Mucosa of rectum (tissue), 2 donors: ENCODE data around the gene GNB1L.
"Not testable (repeated sequence)": the region's sequence is repeated elsewhere in the genome, so short reads cannot be mapped to it uniquely, and the experiment has no call there.

ENCODE experiments used
- H3K27ac ChIP-seq, 2 donors: one replicate each; pipeline ENCODE4 v1.7.0; 2013; ENCODE audit warnings: inconsistent platforms in 2 of 2, low read depth in 2 of 2, low read length in 2 of 2
- H3K27me3 ChIP-seq, 2 donors: one replicate each; pipeline ENCODE4 v1.7.0; 2013; ENCODE audit warnings: low read length in 2 of 2; ENCODE audit not compliant: control insufficient read depth in 2 of 2, insufficient read depth in 2 of 2
- H3K36me3 ChIP-seq, 2 donors: one replicate each; pipeline ENCODE4 v1.7.0; 2013; ENCODE audit warnings: low read length in 2 of 2; ENCODE audit not compliant: control insufficient read depth in 2 of 2, insufficient read depth in 2 of 2
- H3K4me1 ChIP-seq, 2 donors: one replicate each; pipeline ENCODE4 v1.7.0; 2013; ENCODE audit warnings: low read length in 2 of 2, mild to moderate bottlenecking in 1 of 2; ENCODE audit not compliant: control insufficient read depth in 2 of 2, insufficient read depth in 2 of 2
- H3K4me3 ChIP-seq, 2 donors: one replicate each; pipeline ENCODE4 v1.7.0; 2013; ENCODE audit warnings: low read length in 2 of 2
- H3K9ac ChIP-seq, 2 donors: one replicate each; pipeline ENCODE4 v1.7.0; 2013; ENCODE audit warnings: low read length in 2 of 2, low read depth in 1 of 2, mild to moderate bottlenecking in 1 of 2
- H3K9me3 ChIP-seq, 2 donors: one replicate each; pipeline ENCODE4 v1.7.0; 2013; ENCODE audit warnings: low read length in 2 of 2; ENCODE audit not compliant: control insufficient read depth in 2 of 2
- donor health status: healthy.
- donor health status: Normal muscosa, but diverticular disease.

The GNB1L gene

GRCh38 chr22:19843107-19843856, 11.4 kb downstream of the GNB1L start:
- Histone ChIP-seq H3K36me3 (peaks cover 0 to 4% of the 10 kb centered on the region in 2 donors), H3K27ac (no peak overlapping the region), H3K27me3 (no peaks in the 10 kb centered on the region), H3K4me3 (no peak overlapping the region), H3K9me3 (no peaks in the 10 kb centered on the region), H3K9ac (no peak overlapping the region), H3K4me1 (peaks cover 0 to 5% of the 10 kb centered on the region in 2 donors)

- H3K27ac ChIP-seq, result no peak overlapping the region
- no peak overlapping the region for H3K9ac ChIP-seq
- H3K9me3 ChIP-seq, result no peaks in the 10 kb centered on the region
- peaks cover 0 to 4% of the 10 kb centered on the region in 2 donors for H3K4me1 ChIP-seq
- peaks cover 0 to 4% of the 10 kb centered on the region in 2 donors for H3K36me3 ChIP-seq
- no peaks in the 10 kb centered on the region for H3K27me3 ChIP-seq
- H3K4me3 ChIP-seq, result no peak overlapping the region
Measured at GRCh38 chr22:19842393-19843106, 12.1 kb downstream of the GNB1L start.

DNA sequence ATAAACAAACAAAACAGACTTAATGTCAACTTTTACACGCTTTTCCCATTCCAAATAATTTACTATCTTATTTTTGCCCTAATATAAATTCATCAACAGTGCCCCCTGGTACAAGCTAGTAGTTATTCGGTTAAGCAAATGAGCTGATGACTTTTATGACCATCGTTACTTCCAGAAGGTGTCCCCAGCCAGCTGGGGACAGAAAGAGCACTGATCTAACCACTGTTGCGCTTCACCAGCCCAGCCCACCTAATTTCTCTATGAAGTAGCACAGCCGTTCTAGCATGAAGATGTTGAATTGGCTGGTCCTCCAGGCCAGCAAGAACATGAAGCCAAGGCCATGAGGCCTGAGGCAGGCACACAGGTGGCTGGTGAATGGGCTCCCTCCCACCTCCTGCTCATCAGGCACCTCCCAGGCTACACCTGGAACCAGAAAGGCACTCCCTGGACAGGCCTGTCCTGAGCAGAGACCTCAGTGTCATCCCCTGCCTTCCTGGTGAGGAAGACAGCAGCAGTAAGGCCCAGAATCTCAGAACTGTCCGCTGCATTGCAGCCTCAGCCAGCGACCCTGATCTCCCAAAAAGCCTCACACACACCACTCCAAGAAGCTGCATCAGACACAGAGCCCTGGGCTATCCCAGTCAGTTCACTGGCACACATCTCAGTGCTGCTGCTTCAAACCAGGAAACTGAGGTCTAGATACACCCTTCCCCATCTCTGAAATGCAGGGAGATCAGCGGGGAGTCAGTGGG, 12.9 kb downstream of the GNB1L start:
- H3K27ac ChIP-seq, result no peak overlapping the region
- no peaks in the 10 kb centered on the region for H3K9me3 ChIP-seq
- H3K36me3 ChIP-seq, result peaks cover 0 to under 1% of the 10 kb centered on the region in 2 donors
- peaks cover 0 to 4% of the 10 kb centered on the region in 2 donors for H3K4me1 ChIP-seq
- H3K4me3 ChIP-seq, result no peak overlapping the region
- H3K9ac ChIP-seq, result no peak overlapping the region
- no peaks in the 10 kb centered on the region for H3K27me3 ChIP-seq

DNA sequence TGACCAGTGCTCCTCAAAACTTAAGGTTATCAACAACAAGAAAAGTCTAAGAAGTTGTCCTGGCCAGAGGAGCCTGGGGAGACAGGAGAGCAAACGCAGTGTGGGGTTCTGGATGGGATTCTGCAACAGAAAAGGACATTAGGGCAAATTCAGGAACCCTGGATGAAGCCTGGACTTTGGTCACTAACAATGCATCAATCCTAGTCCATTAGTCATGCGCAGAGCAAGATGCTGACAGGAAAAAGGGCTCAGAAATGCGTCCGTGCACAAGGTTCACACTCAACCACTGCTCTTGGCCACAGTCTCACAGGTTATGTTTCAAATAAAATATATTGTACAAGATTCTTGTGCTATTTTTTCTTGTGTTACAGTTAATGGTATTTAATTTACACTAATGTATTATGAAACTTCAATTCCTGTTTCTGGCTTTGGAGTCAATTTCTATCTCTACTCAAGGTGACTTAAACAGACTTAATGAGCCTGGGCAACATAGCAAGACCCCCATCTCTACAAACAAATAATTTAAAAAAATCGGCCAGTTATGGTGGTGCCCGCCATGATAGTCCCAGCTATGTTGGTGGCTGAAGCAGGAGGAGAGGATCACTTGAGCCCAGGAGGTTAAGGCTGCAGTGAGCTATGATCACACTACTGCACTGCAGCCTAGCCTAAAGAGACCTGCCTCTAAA, 13.6 kb downstream of the GNB1L start:
- Histone ChIP-seq H3K4me1 (peaks cover 0 to 4% of the 10 kb centered on the region in 2 donors), H3K4me3 (no peak overlapping the region), H3K27me3 (no peaks in the 10 kb centered on the region), H3K27ac (no peak overlapping the region), H3K9me3 (no peaks in the 10 kb centered on the region), H3K9ac (no peak overlapping the region), H3K36me3 (no peaks in the 10 kb centered on the region)

GRCh38 chr22:19840059-19840458, 14.6 kb downstream of the GNB1L start:
- H3K9me3 ChIP-seq, result no peaks in the 10 kb centered on the region
- no peaks in the 10 kb centered on the region for H3K36me3 ChIP-seq
- no peaks in the 10 kb centered on the region for H3K27me3 ChIP-seq
- H3K4me1 ChIP-seq, result peaks cover 0 to 4% of the 10 kb centered on the region in 2 donors
- no peak overlapping the region for H3K9ac ChIP-seq
- no peak overlapping the region for H3K4me3 ChIP-seq
- H3K27ac ChIP-seq, result no peak overlapping the region

DNA sequence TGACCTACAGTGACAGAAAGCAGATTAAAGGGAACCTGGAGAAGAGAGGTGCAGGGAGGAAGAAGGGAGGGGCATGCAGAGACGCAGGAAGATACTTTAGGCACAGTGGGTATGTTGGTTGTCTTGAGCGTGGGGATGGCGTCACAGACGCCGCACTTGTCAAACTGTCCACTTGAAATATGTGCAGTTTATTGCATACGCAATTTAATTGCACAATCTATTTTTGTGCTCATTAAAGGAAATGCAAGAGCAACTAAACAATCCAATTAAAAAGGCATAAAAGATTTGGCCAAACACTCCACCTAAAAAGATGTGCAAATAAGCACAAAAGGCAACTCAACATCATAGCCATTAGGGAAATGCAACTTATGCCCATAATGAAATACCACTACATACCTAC, 16.8 kb downstream of the GNB1L start:
- no peaks in the 10 kb centered on the region for H3K27me3 ChIP-seq
- H3K9me3 ChIP-seq, result no peaks in the 10 kb centered on the region
- H3K9ac ChIP-seq, result no peak overlapping the region
- H3K27ac ChIP-seq, result no peak overlapping the region
- no peak overlapping the region for H3K4me3 ChIP-seq
- no peaks in the 10 kb centered on the region for H3K36me3 ChIP-seq
- H3K4me1 ChIP-seq, result no peaks in the 10 kb centered on the region

DNA sequence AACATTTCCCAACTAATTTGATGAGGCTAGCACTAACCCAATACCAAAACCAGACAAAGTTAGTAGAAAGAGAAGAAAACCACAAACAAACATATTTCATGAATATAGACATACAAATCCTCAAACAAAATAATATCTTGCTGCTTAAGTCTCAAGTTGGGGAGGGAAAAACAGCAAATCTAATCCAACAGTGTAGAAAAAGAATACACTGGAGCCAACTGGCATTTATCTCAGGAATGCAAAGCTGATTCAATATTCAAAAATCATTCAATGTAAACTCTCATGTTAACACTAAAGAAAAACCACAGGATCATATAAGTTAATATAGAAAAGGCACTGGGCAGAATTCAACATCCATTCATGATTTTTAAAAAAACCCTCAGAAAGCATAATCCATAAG, 18.2 kb downstream of the GNB1L start:
- no peak overlapping the region for H3K9ac ChIP-seq
- no peaks in the 10 kb centered on the region for H3K9me3 ChIP-seq

GRCh38 chr22:19834599-19834998, 20.1 kb downstream of the GNB1L start:
- Histone ChIP-seq H3K4me1 (no peaks in the 10 kb centered on the region), H3K27me3 (no peaks in the 10 kb centered on the region)

More for the DNA sequence above, 18.2 kb downstream of the GNB1L start:
- Histone ChIP-seq H3K27ac (no peak overlapping the region), H3K27me3 (no peaks in the 10 kb centered on the region), H3K36me3 (no peaks in the 10 kb centered on the region), H3K4me1 (no peaks in the 10 kb centered on the region), H3K4me3 (no peak overlapping the region)

DNA sequence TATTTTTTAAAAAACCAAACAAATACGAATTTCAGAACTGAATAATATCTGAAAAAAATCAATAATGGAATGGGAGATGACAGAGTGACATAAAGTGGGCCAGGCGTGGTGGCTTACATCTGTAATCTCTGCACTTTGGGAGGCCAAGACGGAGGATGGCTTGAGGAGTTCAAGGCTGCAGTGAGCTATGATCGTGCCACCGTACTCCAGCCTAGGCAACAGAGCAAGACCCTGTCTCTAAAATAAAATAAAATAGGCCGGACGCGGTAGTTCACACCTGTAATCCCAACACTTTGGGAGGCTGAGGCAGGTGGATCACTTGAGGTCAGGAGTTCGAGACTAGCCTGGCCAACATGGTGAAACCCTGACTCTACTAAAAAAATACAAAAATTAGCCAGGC, 21.3 kb downstream of the GNB1L start:
- not testable (repeated sequence) for H3K27ac ChIP-seq, H3K4me3 ChIP-seq, H3K27me3 ChIP-seq, H3K4me1 ChIP-seq, H3K9me3 ChIP-seq, H3K9ac ChIP-seq, H3K36me3 ChIP-seq

More at GRCh38 chr22:19834599-19834998, 20.1 kb downstream of the GNB1L start:
- Histone ChIP-seq H3K27ac (no peak overlapping the region), H3K36me3 (no peaks in the 10 kb centered on the region), H3K9me3 (no peaks in the 10 kb centered on the region), H3K4me3 (no peak overlapping the region), H3K9ac (no peak overlapping the region)
